Ishikawa (cell line): ENCODE results near the gene WNT8A.

Source experiments
- CEBPB ChIP-seq: IDR thresholded peaks from 2 replicates; pipeline ENCODE4 v1.6.1; 2012
- CREB1 ChIP-seq: IDR thresholded peaks from 2 replicates; pipeline ENCODE4 v1.6.1; 2012; ENCODE audit warnings: low read depth
- EGR1 ChIP-seq: IDR thresholded peaks from 2 replicates; pipeline ENCODE4 v1.6.1; 2012
- EP300 ChIP-seq: IDR thresholded peaks from 2 replicates; pipeline ENCODE4 v1.6.1; 2012; ENCODE audit warnings: borderline replicate concordance
- FOXM1 ChIP-seq: IDR thresholded peaks from 2 replicates; pipeline ENCODE4 v1.6.1; 2012; ENCODE audit warnings: low read depth, borderline replicate concordance
- MAX ChIP-seq: IDR thresholded peaks from 2 replicates; pipeline ENCODE4 v1.6.1; 2012
- NFIC ChIP-seq: IDR thresholded peaks from 2 replicates; pipeline ENCODE4 v1.6.1; 2012
- RAD21 ChIP-seq: IDR thresholded peaks from 2 replicates; pipeline ENCODE4 v1.6.1; 2012; ENCODE audit warnings: low read depth
- TAF1 ChIP-seq: IDR thresholded peaks from 2 replicates; pipeline ENCODE4 v1.6.1; 2012; ENCODE audit warnings: low read depth, mild to moderate bottlenecking
- TCF12 ChIP-seq: IDR thresholded peaks from 2 replicates; pipeline ENCODE4 v1.6.1; 2012; ENCODE audit warnings: low read depth
- TEAD4 ChIP-seq: IDR thresholded peaks from 2 replicates; pipeline ENCODE4 v1.6.1; 2012
- YY1 ChIP-seq: IDR thresholded peaks from 2 replicates; pipeline ENCODE4 v1.6.1; 2012; ENCODE audit warnings: low read depth
- ZBTB7A ChIP-seq: IDR thresholded peaks from 2 replicates; pipeline ENCODE4 v1.6.1; 2012; ENCODE audit warnings: low read depth
- TF ChIP-seq, protein P1 (sequence below): IDR thresholded peaks from 2 replicates; pipeline ENCODE4 v1.6.1; 2012
- TF ChIP-seq, protein P2 (sequence below): IDR thresholded peaks from 2 replicates; pipeline ENCODE4 v1.6.1; 2012; ENCODE audit warnings: low read depth, mild to moderate bottlenecking

Gene WNT8A

GRCh38 chr5:138111937-138112336 lies 28.1 kb downstream of the WNT8A start:
- no peak for TF ChIP-seq NFIC
- TF ChIP-seq ZBTB7A: no peak
- no peak for TF ChIP-seq RAD21
- TF ChIP-seq TAF1: no peak
- TF ChIP-seq, protein P1, sequence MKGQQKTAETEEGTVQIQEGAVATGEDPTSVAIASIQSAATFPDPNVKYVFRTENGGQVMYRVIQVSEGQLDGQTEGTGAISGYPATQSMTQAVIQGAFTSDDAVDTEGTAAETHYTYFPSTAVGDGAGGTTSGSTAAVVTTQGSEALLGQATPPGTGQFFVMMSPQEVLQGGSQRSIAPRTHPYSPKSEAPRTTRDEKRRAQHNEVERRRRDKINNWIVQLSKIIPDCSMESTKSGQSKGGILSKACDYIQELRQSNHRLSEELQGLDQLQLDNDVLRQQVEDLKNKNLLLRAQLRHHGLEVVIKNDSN: no peak
- no peak for TF ChIP-seq MAX

DNA sequence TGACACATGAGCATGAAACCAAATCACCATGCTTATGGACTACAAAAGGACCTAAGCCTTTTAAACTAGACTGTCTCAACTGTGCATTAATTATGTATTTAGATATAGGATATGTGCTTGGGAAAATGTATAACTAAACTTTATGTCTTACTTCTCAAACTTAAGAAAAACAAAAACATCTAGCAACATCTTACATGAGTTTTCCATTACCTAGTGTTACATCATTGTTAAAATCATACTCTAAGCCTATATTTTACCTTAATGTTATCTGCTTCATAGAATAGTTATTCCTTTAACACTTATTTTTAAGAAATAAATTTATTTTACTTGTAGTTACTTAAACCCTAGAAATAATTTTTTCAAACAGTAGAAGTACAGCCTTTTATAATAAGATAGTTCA lies 31.4 kb downstream of the WNT8A start:
- TF ChIP-seq YY1: no peak
- no peak for TF ChIP-seq TAF1
- no peak for TF ChIP-seq ZBTB7A
- no peak for TF ChIP-seq TEAD4
- no peak for TF ChIP-seq EP300
- TF ChIP-seq FOXM1: no peak
- no peak for TF ChIP-seq MAX
- TF ChIP-seq, protein P1: no peak
- no peak for TF ChIP-seq NFIC
- TF ChIP-seq TCF12: no peak
- no peak for TF ChIP-seq CREB1
- no peak for TF ChIP-seq CEBPB
- TF ChIP-seq RAD21: no peak
- TF ChIP-seq, protein P2, sequence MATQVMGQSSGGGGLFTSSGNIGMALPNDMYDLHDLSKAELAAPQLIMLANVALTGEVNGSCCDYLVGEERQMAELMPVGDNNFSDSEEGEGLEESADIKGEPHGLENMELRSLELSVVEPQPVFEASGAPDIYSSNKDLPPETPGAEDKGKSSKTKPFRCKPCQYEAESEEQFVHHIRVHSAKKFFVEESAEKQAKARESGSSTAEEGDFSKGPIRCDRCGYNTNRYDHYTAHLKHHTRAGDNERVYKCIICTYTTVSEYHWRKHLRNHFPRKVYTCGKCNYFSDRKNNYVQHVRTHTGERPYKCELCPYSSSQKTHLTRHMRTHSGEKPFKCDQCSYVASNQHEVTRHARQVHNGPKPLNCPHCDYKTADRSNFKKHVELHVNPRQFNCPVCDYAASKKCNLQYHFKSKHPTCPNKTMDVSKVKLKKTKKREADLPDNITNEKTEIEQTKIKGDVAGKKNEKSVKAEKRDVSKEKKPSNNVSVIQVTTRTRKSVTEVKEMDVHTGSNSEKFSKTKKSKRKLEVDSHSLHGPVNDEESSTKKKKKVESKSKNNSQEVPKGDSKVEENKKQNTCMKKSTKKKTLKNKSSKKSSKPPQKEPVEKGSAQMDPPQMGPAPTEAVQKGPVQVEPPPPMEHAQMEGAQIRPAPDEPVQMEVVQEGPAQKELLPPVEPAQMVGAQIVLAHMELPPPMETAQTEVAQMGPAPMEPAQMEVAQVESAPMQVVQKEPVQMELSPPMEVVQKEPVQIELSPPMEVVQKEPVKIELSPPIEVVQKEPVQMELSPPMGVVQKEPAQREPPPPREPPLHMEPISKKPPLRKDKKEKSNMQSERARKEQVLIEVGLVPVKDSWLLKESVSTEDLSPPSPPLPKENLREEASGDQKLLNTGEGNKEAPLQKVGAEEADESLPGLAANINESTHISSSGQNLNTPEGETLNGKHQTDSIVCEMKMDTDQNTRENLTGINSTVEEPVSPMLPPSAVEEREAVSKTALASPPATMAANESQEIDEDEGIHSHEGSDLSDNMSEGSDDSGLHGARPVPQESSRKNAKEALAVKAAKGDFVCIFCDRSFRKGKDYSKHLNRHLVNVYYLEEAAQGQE: no peak
- TF ChIP-seq EGR1: no peak

DNA sequence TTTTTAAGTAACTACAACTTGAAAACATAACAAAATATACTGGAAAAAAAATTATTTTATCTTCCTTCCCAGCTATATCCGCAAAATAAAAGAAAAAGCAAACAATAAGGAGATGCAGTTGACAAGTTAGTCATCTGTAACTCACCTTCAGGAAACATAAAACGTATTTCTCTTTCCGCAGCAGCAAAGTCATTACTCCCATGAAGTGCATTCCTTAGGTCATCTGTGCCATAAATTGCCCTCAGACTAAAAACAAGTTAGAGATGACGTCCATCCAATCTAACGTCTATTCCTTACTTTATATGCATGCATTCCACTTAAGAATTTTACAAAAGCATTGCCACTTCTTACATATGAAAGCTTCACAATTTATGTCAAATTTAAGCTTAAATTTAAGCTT lies 44.5 kb downstream of the WNT8A start:
- TF ChIP-seq TCF12 (no peak), NFIC (no peak), EP300 (no peak), TAF1 (no peak), RAD21 (no peak), EGR1 (no peak), FOXM1 (no peak), ZBTB7A (no peak), CREB1 (no peak), MAX (no peak), CEBPB (no peak), YY1 (no peak), TEAD4 (no peak)
- TF ChIP-seq, protein P2: no peak
- TF ChIP-seq, protein P1: no peak

GRCh38 chr5:138129347-138129746 lies 45.5 kb downstream of the WNT8A start:
- no peak for TF ChIP-seq RAD21
- TF ChIP-seq YY1: no peak
- no peak for TF ChIP-seq MAX
- TF ChIP-seq FOXM1: no peak
- TF ChIP-seq EP300: no peak
- TF ChIP-seq, protein P2: no peak
- TF ChIP-seq, protein P1: no peak
- no peak for TF ChIP-seq CEBPB
- no peak for TF ChIP-seq EGR1
- no peak for TF ChIP-seq NFIC
- no peak for TF ChIP-seq TEAD4
- TF ChIP-seq CREB1: no peak
- no peak for TF ChIP-seq TAF1
- no peak for TF ChIP-seq ZBTB7A
- no peak for TF ChIP-seq TCF12
